CD4-positive, alpha-beta T cell treated with Interleukin-17A for 1 hour (primary cell): ENCODE measurements around the gene GCK.
"Not testable (repeated sequence)": the region's sequence is repeated elsewhere in the genome, so short reads cannot be mapped to it uniquely, and the experiment has no call there.

ENCODE experiments used
- DNase-seq: peaks from one replicate; pipeline ENCODE4 v3.0.0-alpha.2; 2020

GCK gene

DNA sequence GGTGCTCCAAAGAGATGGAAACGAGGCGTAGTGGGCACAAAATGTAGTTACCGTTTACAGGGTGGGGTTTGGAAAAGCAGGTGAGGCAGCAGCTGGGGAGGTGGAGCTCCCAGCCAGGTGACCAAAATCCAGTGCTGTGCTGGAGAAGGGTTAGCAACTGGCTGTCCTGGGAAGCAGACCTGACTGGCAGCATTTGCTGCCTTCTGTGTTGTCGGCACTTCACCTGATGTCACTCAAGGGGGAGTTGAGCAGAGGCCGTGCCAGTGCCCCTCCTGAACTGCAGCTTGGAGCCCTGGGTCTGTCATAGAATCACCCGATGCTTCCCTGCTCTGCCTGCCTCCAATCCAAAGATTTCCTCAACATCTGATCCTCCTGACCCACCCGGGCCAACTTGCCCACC, 12.8 kb downstream of the GCK start:
- DNase-seq: no peak

DNA sequence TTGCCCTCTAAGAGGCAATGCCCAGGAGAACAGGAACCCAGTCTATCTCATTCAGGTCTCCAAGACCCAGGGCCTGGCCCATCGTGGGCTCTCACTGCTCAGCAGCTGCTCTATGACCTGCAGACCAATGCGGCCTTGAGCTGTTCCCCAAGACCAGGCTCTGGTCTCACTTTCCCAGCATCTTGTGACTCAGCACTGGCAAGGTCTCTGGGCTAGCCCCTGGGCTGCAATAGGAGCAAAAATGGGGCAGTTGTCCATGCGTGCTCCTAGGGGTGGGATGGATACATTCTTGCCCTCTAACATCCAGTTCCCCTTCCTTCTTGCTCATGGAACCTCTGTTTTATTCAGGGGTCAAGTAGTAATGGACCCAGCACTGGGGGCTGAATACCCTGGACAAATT, 13.5 kb downstream of the GCK start:
- no peak for DNase-seq

DNA sequence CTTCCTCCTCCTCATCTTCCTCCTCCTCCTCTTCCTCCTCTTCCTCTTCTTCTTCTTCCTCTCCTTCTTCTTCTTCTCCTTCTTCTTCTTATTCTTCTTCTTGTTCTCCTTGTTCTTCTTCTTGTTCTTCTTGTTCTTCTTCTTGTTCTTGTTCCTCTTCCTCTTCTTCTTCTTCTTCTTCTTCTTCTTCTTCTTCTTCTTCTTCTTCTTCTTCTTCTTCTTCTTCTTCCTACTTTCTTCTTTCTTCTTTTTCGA, 14.6 kb downstream of the GCK start:
- DNase-seq: not testable (repeated sequence)

DNA sequence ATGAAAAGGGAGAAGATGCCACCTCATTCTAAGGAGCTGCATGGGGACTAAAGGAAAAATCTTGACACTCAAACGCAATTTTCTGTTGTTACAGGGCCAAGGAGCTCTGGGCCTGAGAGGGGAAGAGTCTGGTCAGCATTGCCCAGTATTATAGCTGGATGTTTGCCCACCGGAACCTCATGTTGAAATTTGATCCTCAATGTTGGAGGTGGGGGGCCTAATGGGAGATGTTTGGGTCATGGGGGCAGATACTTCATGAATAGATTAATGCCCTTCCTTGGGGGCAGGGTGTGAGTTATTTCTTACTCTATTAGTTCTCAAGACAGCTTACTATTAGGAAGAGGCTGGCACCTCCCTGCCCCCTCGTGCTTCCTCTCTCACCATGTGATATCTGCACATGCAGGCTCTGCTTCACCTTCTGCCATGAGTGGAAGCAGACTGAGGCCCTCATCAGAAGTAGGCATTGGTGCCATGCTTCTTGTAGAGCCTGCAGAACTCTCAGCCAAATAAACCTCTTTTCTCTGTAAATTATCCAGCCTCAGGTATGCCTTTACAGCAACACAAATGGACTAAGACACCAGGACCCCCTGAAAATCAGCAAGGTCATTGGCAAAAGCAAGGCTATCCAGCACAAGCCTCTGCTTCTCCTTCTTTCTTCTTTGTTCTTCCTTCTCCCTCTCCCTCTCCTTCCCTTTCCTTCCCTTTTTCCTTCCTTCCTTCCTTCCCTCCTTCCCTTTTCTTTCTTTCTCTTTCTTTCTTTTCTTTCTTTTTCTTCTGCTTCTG, 15.1 kb downstream of the GCK start:
- DNase-seq: no peak

DNA sequence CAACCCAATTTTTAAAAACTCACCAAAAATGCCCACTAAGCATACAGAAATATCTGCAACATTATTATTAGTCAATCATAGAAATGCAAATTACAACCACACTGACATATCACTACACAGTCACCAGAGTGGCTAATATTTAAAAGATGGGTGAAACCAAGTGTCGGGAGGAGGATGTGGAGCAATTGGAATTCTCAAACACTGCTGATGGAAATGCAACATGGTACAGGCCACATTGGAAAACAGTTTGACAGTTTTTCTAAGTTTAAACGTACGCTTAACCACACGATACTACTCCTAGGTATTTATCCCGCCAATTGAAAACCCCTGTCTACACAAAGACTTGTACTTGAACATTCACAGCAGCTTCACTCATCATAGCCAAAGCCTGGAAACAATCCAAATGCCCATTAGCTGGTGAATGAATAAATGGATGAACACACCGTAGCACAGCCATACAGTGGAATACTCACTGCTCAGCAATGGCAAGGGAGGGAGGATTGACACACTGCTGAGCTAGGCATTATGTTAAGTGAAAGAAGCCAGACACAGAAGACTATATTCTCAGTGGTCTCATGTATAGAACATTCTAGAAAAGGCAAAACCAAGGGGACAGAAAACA, 16.3 kb downstream of the GCK start:
- DNase-seq: no peak

DNA sequence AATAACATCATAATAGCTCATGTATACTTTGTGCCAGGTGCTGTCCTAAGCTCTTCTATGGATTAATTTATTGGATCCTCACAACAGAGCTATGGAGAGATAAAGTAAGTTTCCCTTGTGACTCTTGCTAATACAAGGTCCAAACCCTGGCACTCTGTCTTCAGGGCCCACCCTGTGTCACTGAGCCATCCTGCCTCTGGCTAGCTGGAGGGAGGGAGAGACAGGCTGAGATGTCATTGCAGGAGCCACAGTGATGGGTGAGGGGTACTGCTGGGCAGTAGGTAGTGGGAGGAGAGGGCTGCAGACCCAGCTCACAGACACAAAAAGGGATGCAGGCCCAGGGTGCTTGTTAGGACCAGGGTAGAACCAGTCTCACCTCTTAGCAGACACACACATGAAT, 16.9 kb downstream of the GCK start:
- DNase-seq: no peak

DNA sequence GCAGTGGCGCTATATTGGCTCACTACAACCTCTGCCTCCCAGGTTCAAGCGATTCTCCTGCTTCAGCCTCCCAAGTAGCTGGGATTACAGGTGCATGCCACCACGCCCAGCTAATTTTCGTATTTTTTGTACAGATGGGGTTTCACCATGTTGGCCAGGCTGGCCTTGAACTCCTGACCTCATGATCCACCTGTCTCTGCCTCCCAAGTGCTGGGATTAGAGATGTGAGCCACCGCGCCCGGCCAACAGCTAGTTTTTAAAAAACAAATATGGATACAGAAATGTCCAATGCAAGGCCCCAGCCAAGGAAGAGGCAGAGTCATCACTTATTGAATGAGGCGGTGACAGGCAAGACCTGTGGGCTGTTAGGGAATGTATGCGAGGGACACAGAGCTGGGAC, 17.3 kb downstream of the GCK start:
- not testable (repeated sequence) for DNase-seq

DNA sequence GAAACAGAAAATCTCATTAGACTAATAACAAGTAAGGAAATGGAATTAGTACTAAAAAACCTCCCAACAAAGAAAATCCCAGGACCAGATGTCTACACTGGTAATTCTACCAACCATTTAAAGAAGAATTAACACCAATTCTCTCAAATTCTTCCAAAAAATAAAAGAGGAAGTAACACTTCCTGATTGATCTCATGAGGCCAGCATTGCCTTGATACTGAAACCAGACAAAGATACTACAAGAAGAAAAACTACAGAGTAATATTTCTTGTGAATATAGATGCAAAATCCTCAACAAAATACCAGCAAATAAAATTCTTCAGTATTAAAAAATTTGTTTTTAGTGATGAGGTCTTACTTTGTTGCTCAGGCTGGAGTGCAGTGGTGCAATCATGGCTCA, 21.3 kb downstream of the GCK start:
- no peak for DNase-seq

DNA sequence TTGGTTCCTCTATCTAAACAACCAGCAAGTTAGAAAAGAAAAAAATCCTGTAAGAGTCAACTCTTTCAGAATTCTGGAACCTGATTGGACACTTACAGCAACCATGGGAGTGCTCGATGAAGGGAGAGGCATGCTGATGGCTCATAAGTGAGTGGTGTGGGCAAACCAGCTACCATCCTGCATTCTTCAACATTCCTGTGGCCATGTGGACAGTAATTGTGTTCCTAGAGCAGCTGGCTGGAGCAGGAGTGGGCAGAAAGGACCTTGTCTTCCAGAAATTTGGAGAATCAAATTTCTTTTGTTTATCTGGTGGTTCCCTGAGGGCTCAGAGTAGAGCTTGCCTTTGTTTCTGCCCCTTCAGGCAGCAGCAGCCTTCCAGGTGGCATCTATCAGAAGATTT, 25.6 kb downstream of the GCK start:
- no peak for DNase-seq

DNA sequence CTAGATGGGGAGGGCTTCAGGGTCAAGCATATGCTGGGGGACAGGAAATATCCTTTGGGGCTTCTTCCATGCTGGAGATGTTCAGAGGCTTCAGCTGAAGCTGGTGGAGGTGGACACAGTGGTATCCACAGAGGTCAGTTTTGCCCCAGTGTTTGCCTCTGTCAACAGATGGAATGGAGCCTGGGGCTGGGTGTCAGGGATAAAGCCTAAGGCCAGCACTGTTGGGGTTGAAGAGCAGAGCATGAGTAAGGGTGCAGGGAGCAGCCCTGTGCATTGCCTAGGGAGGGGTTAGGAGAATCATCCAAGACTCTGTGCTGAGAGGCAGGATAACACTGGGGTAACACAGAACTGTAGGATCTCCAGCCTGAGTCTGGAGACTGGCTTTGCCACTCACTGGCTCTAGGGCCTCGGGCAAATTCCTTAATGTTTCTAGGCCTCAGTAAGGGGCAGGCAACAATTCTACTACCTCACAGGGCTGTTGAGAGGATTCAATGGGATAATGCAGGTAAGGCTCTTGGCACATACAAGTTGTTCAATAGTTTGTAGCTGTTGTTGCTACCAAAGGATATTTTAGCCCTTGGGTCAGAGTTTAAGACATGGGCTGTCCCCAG, 26.3 kb downstream of the GCK start:
- DNase-seq: no peak

DNA sequence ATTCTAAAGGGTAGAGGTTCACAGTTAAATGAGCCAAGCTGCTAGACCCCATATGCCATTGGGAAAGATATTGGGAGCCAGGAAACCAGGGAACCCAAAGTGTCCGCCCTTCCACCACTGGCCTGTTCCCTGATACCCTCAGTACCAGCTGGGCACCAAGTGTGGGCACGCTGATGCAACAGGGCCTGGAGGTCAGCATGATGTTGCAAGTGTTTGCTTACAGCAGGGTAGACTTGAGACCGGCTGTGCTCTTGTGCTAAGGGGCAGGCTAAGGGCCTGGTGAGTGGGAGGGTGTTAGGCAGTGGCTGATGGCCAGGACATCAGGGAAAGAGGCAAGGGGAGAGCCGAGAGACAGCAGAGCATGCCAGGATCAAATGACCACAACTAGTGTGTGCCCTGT, 27.1 kb downstream of the GCK start:
- no peak for DNase-seq

DNA sequence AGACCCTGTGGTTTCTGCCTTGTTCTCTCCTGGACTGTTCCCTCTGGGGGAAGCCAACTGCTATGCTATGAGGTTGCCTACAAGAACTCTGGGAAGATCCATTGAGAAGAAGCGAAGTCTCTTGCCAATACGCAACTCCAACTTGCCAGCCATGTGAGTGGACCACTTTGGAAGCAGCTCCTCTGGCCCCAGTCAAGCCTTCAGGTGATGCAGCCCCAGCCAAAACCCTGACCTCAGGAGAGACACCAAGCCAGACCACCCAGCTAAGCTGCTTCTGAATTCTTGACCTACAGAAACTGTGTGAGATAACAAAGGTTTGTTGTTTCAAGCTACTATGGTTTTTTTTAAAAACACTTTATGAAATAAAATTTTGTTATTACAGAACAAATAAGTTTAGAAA, 27.9 kb downstream of the GCK start:
- DNase-seq: no peak

DNA sequence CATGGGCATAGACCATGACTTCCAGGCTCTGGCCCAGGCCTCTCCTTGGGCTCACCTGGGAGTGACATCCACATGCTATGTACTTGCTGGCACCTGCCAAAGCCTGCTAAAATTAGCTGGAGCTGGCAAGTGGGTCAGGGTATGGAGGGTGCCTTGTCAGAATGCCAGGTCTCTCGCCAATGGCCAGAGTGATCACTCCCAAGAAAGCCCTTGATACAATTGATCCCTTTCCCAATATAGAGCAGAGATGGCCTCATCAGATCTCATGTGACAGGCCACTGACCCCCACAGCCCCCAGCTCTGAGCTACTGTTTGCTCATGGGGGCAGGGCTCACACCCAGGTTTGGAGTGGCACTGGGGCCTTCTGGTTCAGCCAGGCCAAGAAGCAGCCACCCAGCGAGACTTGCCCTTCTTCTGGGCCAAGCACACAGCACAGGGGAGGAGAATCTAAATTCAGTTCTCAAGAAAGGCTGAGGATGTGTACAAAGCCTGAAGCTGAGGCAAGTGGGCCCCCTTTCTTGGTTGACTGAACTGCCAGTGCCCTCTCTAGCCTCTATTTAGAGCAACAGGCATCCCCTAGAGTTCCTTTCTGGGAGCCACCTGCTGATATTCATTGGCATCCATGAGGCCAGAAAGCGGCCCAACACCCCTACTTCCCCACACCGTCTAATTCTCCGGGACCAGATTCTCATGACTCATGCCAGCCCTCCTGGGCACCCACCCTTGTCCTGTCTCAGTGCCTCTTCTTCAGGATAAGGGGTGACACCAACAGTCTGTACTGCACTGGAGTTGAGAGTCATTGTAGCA, 29.2 kb downstream of the GCK start:
- DNase-seq: no peak

DNA sequence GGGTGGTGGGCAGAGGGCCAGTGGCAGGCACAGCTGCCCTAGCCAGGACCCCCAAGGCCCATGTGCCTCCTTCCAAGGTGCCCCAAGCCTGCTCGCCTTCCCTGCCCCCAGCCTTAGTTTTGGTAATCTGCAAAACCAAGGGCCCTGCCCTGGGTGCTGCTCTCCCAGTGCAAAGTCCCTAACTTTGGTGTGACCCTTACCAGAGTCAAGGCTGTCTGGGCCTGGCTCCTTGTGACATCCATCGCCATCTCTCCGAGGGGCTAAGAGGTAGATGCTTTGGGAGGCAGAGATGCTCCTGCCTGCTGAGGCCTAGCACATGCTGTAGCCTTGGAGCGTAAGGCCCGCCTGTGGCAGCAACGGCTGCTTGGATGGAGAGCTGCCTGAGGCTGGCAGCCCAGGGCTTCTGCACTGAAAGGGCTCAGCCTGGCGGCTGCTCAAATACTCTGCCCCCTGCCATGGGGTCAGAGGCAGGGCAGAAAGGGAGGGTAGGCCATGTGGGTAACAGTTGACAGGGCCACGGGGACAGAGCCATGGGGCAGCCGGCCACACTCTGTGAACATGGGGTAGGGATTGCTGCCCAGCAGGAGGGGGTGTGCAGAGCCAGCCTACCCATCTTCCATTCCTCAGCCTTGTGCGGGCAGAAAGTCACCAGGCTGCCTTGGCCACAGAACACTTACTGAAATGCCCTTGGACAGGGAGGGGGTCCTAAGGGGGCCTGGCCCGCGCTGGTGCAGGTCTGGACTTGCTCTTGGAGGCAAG, 30.2 kb downstream of the GCK start:
- no peak for DNase-seq

DNA sequence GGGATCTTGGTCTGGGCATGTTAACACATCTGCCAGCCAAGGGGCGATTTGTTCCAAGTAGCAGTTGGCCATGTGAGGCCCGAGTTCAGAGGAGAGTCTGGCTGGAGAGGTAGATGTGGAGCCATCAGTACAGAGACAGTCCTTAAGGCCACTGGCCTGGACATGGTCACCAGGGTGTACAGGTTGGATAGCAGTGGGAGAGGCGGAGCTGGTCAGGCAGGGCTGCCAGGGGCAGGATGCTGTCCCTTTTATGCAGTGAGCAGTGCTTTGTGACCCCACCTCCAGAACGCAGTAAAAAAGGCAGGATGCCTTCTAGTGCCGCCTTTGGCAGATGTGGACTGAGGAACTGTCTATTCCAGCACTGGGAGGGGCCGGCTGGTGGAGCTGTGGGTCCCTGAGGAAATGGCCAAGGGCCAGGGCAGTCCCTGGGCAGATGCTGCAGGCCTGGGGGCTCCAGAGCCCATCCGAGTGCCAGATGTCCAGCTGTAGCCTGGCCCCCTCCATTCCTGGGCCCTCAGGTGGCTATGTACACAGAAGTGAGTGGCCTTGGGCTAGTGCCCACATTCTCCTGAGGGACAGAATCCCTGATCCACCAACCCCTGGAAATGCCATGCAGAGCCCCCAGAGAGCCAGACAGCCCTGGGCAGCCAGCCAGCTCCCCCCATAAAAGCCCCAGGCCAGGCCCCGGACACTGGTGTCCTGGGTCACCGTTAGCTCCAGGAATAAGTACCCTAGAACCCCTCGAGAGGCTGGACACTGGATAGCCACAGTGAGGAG, 31.0 kb downstream of the GCK start:
- DNase-seq: no peak

DNA sequence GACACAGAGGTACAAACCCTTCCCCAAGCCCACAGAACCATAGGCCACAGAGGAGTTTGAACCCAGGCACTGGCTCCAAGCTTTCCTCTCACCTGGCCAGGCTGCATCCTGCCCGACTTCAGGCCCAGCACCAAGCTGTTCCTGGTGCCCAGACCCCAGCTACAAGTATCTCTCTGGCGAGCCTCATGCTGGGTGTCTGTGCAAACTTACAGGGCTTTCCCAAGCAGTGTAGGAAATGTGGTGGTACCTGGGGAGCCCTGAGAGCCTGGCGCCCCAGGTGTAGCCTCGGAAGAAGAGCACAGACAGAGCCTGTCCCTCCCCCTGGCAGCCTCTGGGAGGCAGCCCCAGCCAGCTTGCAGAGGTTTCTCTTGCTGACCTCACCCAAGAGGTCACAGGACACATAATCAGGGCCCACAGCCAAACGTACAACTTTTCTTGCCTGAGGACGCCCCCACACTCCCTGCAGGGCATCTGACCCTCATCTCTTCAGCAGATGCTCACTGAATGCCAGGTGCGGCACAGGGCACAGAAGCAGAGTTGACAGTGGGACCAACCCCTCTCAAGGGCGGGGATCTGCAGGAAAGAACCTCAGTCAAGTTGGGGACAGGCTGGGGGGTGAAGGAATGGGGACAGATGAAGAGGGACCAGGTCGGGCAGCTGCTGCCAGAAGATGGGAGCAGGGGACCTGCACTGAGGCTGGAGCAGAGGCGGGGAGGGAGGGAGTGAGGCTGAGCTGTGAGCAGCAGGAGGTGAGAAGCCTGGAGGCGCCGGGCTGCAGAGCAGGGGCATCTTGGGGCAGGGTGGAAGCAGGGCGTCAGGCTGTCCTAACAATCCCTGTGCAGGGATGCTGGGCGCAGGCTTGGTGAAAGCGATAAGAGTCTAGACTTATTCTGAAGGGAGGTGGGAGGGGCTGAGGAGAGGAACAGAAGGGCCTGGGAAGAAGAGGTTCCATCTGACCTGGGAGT, 31.8 kb downstream of the GCK start:
- DNase-seq: no peak

DNA sequence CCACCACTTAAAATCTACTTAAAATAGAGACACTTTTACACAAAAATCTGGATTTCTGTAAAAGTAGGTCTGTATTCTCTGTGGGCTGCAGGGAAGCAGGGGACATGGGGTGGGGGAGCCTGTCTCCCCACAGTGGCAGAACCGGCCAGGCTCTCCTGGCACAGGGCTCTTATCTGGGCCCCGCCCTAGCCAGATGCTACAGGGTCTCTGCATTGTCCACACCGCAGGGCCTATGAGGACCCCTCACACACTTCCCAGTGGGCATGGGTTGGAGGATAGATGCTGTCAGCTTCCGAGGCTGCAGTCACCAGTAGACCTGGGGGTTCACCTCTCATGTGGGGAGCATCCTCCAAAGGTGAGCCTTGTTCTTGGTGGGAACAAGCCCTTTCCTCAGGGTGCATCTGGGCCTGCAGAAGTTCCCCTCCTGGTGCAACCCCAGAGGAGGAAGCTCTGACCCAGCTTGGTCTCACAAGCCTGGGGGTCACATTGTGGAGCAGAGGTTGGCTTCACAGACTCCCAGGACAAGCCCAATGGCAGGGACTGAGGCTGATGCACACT, 32.7 kb downstream of the GCK start:
- no peak for DNase-seq

DNA sequence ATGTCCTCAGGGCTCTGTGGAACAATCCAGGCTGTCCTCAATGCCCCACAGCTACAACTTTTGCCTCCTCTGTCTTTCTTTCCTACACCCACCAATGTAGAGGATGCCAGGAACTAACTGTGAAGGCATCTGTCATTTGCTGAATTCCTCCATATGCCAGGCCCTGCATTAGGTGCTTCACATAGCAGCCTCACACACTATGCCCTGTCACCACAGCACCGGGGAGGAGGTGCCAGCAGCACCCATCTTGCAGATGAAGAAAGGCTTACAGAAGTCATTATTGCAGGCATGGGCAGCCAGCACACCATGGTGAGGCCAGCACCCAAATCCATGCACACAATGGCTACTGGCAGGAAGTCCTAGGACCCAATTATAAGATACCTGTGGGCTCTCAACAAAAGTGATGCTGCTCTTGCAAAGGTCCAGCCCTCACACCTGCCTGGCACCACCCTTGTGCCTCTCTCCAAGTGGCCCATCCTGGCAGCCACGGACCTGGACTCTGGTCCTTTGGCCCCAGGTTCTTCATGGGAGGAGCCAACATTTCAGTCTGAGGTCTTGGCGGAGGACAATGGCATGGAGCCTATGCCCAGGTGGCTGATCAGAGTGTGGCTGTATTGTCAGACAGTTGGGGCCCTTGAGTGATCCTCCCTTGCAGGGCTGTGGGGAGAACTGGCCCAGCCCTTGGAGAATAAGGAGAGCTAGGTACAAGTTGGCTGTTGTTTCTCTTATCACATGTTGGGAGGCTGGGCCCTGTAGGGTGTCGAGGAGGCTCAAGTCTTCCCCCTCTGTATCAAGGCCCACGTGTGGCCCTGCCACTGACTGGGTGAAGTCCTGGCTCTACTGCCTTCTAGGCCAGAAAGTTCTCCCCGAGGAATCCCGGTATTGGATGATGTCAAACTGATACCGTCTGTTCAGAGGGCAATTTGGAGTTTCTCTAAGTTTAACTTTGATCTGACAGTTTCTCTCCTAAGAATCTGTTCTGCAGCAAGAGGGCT, 33.8 kb downstream of the GCK start:
- no peak for DNase-seq

DNA sequence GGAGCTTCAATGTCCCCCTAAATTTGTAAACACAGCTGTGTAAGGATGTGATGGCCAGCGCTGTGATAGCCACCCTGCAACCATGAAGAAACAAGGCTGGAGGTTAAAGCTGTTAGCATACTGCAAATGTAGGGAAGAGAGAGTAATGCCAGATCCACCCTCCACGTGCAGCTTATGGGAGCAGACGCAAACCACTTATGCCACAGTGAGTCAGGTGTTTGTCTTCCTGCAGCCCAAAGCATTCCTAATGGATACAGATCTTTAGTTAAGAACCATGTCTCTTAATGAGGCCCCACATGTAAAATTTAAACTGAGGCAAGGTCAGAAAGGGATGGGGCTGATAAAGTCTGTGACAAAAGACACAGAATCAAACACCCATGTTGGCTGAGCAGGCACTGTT, 34.5 kb downstream of the GCK start:
- DNase-seq: no peak

DNA sequence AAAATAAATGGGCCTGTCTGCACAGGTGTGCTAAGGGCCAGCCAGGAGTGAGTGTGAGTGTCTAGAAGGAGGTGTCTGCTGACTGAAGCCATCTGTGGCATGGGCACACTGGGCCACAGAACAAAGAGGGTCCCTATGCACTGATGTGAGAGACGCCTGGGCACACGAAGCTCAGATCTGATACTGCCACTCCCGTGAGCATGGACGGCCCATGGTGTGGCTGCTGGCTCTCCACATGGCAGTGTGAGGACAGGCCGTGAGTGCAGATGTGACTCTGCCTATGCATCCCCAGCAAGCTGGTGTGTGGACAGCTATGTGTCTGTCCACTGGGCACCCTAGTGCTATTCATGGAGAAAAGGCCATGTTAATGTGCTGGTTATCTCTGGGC, 35.3 kb downstream of the GCK start:
- no peak for DNase-seq
